HEK293T (cell line): ENCODE data around the gene IL17RC.

ENCODE experiments used
- SP1 ChIP-seq: fragments of 450-650 bp; IDR thresholded peaks from 2 replicates; pipeline ENCODE4 v1.6.1; 2017
- SUZ12 ChIP-seq: fragments of 450-650 bp; IDR thresholded peaks from 2 replicates; pipeline ENCODE4 v1.6.1; 2016; ENCODE audit warnings: mild to moderate bottlenecking

DNA sequence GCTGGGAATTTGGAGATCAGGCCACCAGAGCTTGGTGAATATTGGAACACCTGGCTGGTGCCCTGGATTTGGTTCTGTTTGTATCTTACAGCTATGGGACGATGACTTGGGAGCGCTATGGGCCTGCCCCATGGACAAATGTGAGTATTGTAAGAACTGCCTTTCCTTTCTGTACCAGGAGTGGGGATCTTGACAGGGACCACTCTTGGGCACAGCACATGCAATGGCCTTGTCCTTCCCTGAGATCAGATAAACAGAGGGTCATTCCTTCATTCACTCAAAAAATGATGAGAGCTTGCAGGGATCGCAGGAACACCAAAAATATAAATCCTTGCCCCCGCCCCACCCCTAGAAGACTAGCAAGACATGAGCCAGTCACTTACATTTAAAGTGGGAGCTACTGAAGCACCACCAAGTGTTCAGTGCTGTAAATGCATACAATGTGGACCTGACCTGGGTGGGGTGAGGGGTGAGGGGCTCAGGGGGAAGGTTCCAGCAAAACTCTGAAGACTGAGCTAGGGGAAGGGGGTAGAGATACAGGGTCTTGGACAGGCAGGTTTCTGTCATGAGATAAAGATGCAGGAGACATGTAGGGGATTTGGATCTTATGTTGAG is 14.0 kb downstream of the IL17RC start:
- TF ChIP-seq SUZ12 (no peak), SP1 (no peak)
